ENCODE results near the gene DDX43. TPM values are rescaled to one million over a fixed set of nuclear protein-coding genes. Genes with fewer than 3 reads are reported as not detected.
"Not testable (repeated sequence)": the region's sequence is repeated elsewhere in the genome, so short reads cannot be mapped to it uniquely, and the experiment has no call there.

The DDX43 gene
- total RNA-seq, 1 donor from 2014 or later: 0.68 TPM

DNA sequence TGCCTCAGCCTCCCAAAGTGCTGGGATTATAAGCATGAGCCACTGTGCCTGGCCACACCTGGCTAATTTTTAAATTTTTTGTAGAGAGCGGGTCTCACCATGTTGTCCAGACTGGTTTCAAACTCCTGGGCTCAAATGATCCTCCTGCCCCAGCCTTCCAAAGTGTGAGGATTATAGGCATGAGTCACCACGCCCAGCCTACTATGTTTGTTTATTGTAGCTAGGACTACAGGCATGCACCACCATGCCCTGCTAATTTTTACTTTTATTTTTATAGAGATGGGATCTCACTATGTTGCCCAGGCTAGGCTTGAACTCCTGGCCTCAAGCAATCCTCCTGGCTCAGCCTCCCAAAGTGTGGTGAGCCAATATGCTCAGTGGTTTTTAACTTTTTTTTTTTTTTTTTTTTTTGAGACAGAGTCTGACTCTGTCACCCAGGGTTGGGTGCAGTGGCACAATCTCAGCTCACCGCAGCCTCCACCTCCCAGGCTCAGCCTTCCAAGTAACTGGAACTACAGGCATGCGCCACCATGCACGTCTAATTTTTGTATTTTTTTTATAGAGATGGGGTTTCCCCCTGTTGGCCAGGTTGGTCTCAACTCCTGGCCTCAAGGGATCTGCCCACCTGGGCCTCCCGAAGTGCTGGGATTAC lies 12.0 kb upstream of the DDX43 start:
- ATAC-seq (no peak), DNase-seq (ENCODE audit: missing footprints) (no peak)
- intact Hi-C loops (cut with DNase I): no loop called here

DNA sequence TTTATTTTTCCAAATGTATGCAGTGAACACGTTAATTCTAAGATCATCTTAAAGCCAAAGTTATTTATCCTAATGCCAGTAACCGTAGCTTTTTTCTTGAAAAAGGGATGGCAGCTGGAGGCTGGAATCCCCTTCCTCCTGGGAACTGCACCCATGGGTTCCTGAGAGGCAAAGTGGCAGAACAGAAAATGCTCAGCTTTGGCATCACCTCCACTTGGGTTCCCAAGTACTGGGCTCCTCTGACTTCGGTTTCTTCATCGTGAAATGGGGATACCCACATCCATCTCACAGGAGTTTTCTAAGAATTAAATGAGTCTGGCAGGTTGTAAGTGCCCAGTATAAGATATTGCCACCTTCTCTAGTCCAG lies 6.2 kb upstream of the DDX43 start:
- DNase-seq (ENCODE audit: missing footprints) (no peak), ATAC-seq (no peak)
- intact Hi-C loops (cut with DNase I): no loop called here

DNA sequence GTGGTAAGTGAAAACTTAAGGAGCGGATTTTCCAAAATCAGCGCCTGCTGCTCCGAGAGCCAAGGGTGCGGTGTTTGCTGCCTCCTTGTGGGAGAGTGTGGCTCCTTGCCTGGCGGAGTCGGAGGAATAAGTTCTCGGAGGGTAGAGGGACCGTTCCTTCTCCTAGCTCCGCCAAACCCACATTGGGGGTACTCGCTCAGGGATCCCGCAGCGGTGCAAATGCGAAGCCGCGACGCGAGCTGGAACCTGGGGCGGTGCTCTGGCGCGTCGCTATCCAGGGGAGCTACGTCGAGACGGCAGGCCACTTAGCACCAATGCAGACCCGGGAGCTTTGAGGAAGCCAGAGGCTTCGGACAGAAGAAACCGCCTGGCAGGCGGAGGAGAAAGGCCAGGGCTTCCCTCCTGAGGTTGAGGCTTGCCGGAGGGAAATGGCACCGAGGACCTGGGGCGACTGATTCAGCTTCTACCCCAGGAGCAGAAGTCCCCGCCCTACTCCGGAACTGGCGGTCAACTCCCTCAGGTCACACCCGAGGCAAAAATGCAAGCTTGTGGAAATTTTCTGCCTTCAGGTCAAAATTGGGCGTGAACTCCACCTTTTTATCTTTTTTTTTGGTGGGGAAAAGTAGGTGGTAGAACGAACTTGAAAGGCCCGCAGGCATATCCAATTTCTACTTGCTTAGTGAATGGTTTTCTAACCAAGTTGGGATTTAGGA lies 5.7 kb upstream of the DDX43 start:
- DNase-seq (ENCODE audit: missing footprints) (peak; percentile 75), ATAC-seq (peak; percentile 72)
- intact Hi-C loops (cut with DNase I): no loop called here

DNA sequence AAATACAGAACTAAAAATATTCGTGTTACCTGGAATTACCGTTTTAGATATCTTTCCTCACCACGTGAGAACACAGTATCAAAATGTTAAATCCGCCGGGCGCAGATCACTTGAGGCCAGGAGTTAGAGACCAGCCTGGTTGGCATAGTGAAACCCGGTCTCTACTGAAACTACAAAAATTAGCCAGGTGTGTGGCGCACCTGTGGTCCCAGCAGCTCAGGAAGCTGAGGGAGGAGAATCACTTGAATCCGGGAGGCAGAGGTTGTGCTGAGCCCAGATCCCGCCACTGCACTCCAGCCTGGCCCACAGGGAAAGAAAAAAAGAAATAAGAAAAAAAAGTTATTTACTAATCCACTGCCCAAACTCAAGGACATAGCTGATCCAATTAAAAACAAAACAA lies 4.8 kb upstream of the DDX43 start:
- intact Hi-C loops (cut with DNase I): no loop called here
- DNase-seq (ENCODE audit: missing footprints): no peak
- ATAC-seq: no peak

DNA sequence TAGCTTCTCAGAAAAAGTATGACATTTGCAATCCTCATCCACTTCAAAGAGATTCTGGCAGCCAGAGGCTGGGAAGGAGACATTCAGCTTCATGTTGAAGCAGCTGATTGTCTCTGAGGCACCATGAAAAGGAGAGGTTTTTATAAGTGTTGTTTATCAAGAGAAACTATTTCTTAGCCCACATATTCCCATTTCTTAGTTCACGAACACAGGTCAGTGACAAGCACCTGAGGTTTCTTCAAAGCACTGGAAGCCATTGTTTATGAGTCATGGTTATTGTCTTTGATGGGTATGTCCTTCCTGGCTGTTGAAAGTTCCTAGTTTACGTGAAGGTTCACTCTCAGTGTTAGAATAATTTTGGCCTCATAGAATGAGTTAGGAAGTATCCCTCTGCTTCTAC lies 3.0 kb upstream of the DDX43 start:
- DNase-seq (ENCODE audit: missing footprints): no peak
- intact Hi-C loops (cut with DNase I): no loop called here
- no peak for ATAC-seq

DNA sequence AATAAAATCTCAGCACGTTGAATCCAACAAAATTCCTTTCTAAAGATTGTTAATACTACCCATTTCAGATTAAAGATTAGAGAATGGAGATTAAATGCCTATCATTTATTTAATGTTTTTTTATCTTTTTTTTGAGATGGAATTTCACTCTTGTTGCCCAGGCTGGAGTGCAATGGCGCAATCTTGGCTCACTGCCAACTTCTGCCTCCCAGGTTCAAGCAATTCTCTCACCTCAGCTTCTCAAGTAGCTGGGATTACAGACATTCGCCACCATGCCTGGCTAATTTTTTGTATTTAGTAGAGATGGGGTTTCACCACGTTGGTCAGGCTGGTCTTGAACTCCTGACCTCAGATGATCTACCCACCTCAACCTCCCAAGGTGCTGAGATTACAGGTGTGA lies 2.4 kb upstream of the DDX43 start:
- DNase-seq (ENCODE audit: missing footprints); intact Hi-C loops (cut with DNase I); ATAC-seq: not testable (repeated sequence)

DNA sequence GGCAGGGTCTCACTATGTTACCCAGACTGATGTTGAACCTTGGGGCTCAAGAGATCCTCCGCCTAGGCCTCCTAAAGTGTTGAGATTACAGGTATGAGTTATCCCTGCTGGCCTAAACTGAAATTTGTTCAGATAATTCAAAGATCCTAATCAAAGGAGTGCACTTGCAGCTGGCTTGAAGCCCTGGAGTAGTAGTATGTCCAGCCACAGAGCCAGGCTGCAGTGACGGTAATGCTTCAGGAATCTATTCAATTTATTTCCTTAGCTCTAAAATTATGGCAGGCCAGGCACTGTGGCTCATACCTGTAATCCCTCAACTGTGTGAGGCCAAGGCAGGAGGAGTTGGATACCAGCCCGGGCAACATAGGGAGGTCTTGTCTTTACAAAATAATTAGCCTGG lies 1.4 kb upstream of the DDX43 start:
- DNase-seq (ENCODE audit: missing footprints) (no peak), ATAC-seq (no peak)
- intact Hi-C loops (cut with DNase I): no loop called here

DNA sequence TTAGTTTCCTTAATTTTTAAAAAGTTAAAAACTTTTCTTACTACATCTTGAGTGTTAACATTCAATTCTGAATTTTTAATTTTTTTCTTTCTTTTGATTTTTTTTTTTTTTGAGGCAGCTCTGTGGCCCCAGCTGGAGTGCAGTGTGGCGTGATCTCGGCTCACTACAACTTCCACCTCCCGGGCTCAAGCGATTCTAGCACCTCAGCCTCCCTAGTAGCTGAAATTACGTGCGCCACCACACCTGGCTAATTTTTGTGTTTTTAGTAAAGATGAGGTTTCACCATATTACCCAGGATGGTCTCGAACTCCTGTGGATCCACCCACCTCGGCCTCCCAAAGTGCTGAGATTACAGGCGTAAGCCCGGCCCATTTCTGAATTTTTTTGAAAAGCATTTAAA lies 1.2 kb downstream of the DDX43 start:
- no peak for DNase-seq (ENCODE audit: missing footprints)

DNA sequence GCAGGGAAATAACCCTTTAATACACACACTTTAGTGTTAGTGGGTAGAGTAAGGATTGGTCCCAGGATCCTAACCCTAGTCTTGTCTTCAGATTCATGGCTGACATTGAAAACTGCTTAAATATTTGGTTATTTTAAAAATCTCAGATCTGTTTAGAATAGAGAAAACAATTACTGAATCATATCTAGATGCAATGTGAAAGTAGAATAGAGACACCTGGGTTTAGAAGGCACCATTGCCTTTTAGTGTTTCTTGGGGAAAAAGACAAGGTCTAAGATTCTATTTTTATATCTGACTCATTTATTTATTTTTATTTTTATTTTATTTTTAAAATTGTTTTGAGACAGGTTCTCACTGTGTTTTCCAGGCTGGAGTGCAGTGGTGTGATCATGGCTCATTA lies 6.0 kb downstream of the DDX43 start:
- no peak for DNase-seq (ENCODE audit: missing footprints)
- no peak for ATAC-seq
- intact Hi-C loops (cut with DNase I): no loop called here

More for the DNA sequence above, 1.2 kb downstream of the DDX43 start:
- intact Hi-C loops (cut with DNase I): no loop called here
- ATAC-seq: no peak

DNA sequence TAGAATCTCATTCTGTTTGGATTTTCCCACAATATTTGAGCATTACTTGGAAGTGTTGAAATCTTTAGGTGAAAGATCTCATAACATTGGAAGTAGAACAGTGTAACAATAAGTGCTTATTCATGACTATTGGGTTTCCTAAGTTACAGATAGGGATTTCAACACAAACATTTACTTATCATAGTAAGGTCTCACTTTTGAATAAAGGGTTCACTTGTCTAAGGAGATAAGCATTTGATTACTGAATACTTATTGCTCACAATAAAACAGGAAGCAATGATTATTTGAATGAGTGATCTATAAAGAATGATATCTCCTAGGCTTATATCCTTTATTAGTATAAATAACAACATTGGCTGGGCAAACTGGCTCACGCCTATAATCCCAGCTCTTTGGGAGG lies 14.8 kb downstream of the DDX43 start:
- no peak for DNase-seq (ENCODE audit: missing footprints)
- no peak for ATAC-seq
- intact Hi-C loops (cut with DNase I): no loop called here

DNA sequence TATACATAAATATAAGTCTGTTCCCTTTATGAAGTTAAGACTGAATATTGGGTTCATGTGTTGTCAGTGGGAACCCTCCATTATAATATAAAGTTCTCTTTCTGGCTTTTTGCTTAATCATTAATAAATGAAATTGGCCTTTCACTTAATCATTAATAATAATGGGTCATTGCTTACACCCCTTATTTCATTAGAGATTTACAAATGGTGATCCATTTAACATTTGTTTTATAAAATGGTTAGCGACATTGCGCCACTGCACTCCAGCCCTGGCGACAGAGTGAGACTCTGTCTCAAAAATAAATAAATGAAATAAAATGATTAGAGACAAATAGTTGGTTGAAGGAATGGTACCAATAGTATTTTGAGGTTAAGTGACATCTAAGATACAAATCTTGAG lies 18.5 kb downstream of the DDX43 start:
- intact Hi-C loops (cut with DNase I): no loop called here
- no peak for DNase-seq (ENCODE audit: missing footprints)
- no peak for ATAC-seq

DNA sequence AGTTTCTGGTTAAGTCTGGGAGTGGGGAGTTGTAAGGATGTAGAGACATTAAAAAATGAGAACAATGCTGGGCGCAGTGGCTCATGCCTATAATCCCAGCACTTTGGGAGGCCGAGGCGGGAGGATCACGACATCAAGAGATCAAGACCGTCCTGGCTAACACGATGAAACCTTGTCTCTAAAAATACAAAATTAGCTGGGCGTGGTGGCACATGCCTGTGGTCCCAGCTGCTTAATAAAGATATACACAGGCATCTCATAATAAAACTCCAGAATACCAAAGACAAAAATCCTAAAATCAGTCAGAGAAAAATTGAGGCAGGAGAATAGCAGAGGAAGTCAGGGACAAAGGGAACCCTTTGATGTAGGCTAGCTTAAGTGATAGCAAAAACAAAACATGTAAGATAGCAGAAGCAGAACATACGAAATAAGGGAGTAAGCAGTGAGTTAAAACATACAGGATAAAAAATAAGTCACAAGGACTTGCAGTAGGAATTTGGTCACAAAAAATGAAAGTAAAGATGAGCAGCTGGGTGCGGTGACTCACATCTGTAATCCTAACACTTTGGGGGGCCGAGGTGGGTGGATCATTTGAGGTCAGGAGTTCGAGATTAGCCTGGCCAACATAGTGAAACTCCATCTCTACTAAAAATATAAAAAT lies 23.6 kb downstream of the DDX43 start:
- no peak for DNase-seq (ENCODE audit: missing footprints)
- intact Hi-C loops (cut with DNase I): no loop called here
- ATAC-seq: no peak

DNA sequence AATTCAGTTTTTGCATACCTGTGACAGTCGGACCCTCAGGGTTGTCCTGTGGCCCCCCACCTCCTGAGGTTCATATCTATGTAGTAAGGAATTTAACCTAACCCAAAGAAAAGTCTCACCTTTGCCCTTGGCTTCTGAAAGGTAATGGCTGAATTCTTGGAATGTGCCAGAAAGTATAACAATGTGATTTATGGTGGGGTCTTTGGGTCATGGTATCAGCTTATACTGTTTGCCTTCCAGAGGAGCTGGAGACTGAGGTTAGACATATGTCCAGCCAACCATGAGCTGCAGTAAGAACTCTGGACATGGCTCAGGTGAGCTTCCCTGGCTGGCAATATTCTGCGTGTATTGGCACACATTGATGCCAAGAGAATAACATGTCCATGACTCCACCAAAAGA lies 26.9 kb downstream of the DDX43 start:
- intact Hi-C loops (cut with DNase I): no loop called here
- ATAC-seq (no peak), DNase-seq (ENCODE audit: missing footprints) (no peak)

DNA sequence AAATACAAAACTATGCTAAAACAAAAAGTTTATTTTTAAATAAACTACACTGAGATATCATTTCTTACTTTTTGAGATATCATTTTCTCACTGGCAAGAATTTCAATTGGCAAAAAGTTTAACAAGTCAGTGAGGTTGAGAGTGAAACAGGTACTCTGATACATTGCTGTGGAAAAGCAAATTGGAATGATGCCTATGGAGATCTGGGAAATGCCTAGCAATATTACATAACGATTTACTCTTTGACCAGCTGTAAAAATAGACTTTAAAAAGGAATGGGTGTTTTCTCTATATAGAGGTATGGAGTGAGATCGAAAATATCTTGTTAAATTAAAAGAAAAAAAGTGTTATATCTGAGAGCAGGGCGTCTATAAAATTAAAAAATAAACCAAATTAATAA lies 40.6 kb downstream of the DDX43 start:
- ATAC-seq (no peak), DNase-seq (ENCODE audit: missing footprints) (no peak)
- intact Hi-C loops (cut with DNase I): no loop called here

DNA sequence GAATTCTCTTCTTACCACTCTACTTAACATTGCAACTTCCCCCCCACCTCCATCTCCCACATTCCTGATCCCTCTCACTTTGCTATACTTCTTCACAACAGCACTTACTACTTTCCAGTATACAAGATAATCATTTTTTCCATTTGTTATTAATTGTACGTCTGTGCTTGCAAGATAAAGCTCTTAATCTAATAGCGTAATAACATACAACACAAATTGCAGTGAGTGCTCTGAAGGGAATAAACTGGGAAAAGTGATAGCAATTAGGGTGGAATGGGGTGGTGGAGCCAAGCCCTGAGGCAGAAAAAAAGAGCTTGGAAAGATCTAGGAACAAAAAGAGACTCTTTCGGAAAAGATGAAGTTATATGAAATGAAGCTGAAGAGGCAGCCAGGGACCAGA lies 48.9 kb downstream of the DDX43 start:
- intact Hi-C loops (cut with DNase I): no loop called here
- ATAC-seq (no peak), DNase-seq (ENCODE audit: missing footprints) (no peak)

DNA sequence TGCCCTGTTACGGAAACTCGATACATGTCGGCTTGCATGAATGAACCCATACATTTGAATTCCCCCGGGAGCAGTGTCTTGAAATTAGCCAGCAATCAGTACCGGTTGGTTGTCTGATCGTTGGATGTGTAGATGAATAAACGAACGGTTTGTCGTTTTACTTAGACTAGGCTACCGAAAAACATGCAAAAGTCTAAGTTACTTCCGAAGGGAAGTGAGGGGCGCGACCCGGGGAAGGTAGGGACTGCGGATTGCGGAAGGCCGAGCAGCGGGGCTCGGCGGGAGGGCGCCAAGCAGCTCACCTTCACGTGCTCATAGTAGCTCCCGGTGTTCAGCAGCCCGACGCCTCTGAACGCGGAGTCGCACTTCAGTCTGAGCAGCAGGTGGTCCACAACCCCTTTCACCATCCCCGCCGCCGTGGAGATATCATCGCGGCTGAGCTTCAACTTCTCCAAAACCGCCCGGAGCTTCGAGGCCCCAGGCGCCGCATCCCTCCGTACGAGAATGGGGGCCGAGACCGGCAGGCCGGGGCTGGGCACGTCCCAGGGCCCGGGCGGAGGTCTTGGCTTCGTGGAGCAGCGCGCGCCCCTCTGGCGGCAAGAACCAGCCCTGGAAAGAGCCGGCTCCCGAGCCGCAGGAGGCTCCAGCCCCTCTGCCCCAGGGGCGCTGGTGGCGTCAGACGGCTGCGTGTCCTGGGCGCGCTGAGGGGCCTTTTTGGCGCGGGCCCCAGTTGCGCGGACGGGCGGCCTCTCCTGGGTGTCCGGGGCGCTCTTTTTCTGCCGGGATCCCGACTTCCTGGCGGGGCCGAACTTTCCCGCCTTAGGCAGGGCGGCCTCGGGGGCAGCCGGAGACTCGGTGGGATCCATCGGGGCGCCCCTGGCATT lies 56.8 kb downstream of the DDX43 start:
- intact Hi-C loops (cut with DNase I): no loop called here
- ATAC-seq (peak; percentile 67), DNase-seq (ENCODE audit: missing footprints) (peak; percentile 81)

DNA sequence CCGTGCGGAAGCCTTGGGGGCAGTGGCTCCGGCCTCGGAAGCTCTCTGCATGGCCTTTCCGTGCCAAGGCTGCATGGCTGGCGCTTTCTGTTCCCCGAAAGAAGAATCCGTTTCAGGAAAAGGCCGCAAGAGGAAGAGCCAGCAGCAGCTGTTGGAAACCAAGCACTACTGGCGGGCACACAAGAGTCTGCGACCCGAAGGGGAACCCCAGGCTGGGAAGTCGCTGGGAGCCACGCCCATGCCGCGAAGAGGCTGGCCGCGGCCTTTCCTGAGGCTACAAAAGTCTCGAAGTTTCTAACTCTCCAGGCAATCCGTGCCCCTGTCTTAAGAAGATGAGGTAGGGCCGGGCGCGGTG lies 57.5 kb downstream of the DDX43 start, which contains the start of gene CGAS:
CGAS (minus strand) TSS at position 191 of the 355 bp plus-strand sequence; CDS start at position 75, 116 bp downstream.
- peak; percentile 92 for DNase-seq (ENCODE audit: missing footprints)
- intact Hi-C loops (cut with DNase I): no loop called here
- peak; percentile 94 for ATAC-seq

DNA sequence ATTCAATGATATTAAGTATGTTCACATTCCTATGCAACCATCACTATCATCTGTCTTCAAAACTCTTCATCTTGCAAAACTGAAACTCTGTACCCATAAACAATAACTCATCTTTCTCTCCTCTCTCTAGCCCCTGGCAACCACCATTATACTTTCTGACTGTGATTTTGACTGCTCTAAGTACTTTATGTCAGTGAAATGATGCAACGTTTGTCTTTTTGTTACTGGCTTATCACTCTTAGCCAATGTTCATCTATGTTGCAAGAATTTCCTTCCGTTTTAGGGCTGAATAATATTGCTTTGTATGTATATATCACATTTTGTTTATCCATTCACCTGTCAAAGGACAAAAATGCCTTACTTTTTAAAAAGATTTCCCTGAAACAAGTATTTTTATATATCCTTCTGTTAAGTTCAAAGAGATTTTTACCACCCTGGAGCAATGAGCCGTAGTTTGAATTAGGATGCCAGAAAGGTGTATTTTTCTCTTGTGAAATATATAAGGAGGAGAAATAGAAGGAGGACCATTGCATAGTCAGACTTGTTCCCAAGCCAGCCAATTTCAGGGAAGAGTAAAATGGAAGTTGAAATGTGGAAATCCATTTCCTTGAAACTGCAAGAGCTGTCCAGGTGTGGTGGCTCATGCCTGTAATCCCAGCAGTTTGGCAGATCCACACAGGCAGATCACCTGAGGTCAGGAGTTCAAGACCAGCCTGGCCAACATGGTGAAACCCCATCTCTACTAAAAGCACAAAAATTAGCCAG lies 61.4 kb downstream of the DDX43 start:
- intact Hi-C loops (cut with DNase I): no loop called here
- ATAC-seq: no peak
- no peak for DNase-seq (ENCODE audit: missing footprints)

DNA sequence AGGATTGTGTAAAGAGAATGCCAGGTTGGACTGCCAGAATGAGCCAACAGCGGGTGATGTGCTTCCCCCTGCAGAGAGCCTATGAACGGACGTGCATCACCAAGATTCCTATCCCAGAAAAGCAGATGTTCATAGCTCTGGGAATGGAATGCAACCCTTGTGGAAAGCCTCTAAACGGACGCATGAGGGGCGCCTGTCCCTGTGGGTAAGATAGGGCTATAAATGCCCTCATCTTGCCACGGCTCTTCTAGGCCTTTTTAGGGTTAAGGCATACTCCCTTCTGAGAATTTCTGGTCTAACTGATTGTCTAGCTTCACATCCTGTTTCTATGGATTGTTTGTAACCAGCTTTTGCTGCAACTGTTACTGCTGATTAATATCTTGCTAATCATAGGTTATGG lies 64.8 kb downstream of the DDX43 start:
- intact Hi-C loops (cut with DNase I); ATAC-seq; DNase-seq (ENCODE audit: missing footprints): not testable (repeated sequence)

Data from Right ventricle myocardium inferior (tissue), 1 donor.